Keratinocyte (primary cell): ENCODE measurements around the gene SOX15. TPM values are rescaled to one million over a fixed set of nuclear protein-coding genes. Genes with fewer than 3 reads are reported as not detected.

ENCODE experiments used
- DNase-seq: peaks from one replicate; pipeline ENCODE4 v3.0.0-alpha.2; 2011; ENCODE audit warnings: low read depth, missing footprints, low spot score
- FAIRE-seq: peaks from 2 replicates; lab custom pipeline; 2011; peaks lifted over from hg19 to GRCh38; lab: Jason Lieb, UNC
- H2AFZ ChIP-seq: 2 replicates; pipeline ENCODE4 v1.6.0; 2012; ENCODE audit warnings: low read length, control low read depth, inconsistent platforms; ENCODE audit not compliant: control insufficient read depth
- H3K27ac ChIP-seq: 2 replicates; pipeline ENCODE4 v1.5.1; 2011; ENCODE audit warnings: low read length; ENCODE audit not compliant: control insufficient read depth, insufficient read depth
- H3K27me3 ChIP-seq: 3 replicates; pipeline ENCODE4 v1.6.0; 2011; ENCODE audit warnings: low read length; ENCODE audit not compliant: control insufficient read depth, insufficient read depth; ENCODE audit errors: extremely low read depth
- H3K36me3 ChIP-seq, 2 experiments: 2 replicates in 1 of 2; 3 replicates in 1 of 2; pipeline ENCODE4 v1.5.1; 2011; ENCODE audit warnings: low read length in 2 of 2, mild to moderate bottlenecking in 1 of 2; ENCODE audit not compliant: control insufficient read depth in 2 of 2, insufficient read depth in 2 of 2; ENCODE audit errors: extremely low read depth in 1 of 2
- H3K4me1 ChIP-seq: 3 replicates; pipeline ENCODE4 v1.5.1; 2011; ENCODE audit warnings: low read length; ENCODE audit not compliant: control insufficient read depth, insufficient read depth; ENCODE audit errors: extremely low read depth
- H3K4me2 ChIP-seq: 3 replicates; pipeline ENCODE4 v1.6.0; 2011; ENCODE audit warnings: low read depth, low read length; ENCODE audit not compliant: control insufficient read depth, insufficient read depth; ENCODE audit errors: extremely low read depth
- H3K4me3 ChIP-seq, 3 experiments: fragments of 200-600 bp in 1 of 3; sonication (generic) in 1 of 3; 2 replicates in 2 of 3; 3 replicates in 1 of 3; pipeline ENCODE4 v1.5.1; 2011 to 2016; ENCODE audit warnings: low read length in 3 of 3, mild to moderate bottlenecking in 3 of 3, control low read depth in 2 of 3, inconsistent platforms in 1 of 3, low read depth in 1 of 3, mixed read lengths in 1 of 3, mixed run types in 1 of 3, moderate library complexity in 1 of 3; ENCODE audit not compliant: control insufficient read depth in 2 of 3, insufficient read depth in 2 of 3; ENCODE audit errors: extremely low read depth in 1 of 3
- H3K79me2 ChIP-seq: 2 replicates; pipeline ENCODE4 v1.6.0; 2012; ENCODE audit warnings: low read length; ENCODE audit not compliant: control insufficient read depth, insufficient read depth
- H3K9ac ChIP-seq: 3 replicates; pipeline ENCODE4 v1.6.0; 2011; ENCODE audit warnings: low read length; ENCODE audit not compliant: control insufficient read depth, insufficient read depth; ENCODE audit errors: extremely low read depth
- H3K9me1 ChIP-seq: 3 replicates; pipeline ENCODE4 v1.6.0; 2011; ENCODE audit warnings: low read length; ENCODE audit not compliant: control insufficient read depth, insufficient read depth; ENCODE audit errors: extremely low read depth
- H3K9me3 ChIP-seq: 2 replicates; pipeline ENCODE4 v1.5.1; 2012; ENCODE audit warnings: low read depth, low read length; ENCODE audit not compliant: control insufficient read depth
- H4K20me1 ChIP-seq: 3 replicates; pipeline ENCODE4 v1.6.0; 2011; ENCODE audit warnings: low read length; ENCODE audit not compliant: control insufficient read depth, insufficient read depth; ENCODE audit errors: extremely low read depth
- EZH2 ChIP-seq: IDR thresholded peaks from one replicate; pipeline ENCODE4 v1.6.1; 2012; ENCODE audit warnings: inconsistent platforms, mild to moderate bottlenecking, low read length, moderate library complexity
- dilution Hi-C: fragments of 300-500 bp; cut with MboI; formaldehyde crosslinking; loops from one replicate; pipeline ENCODE4 v1.7.0; 2020; ENCODE audit warnings: low sequenced_read_pairs; ENCODE audit not compliant: extremely low pct_ligation_motif_present
- polyA plus RNA-seq, 5 experiments: library from polyadenylated mRNA; depleted of rRNA in 3 of 5; stranded (reverse) in 3 of 5; stranded (forward) in 1 of 5; unstranded in 1 of 5; fragments of >200 nt; gene quantifications; 1 replicate in 1 of 5; 2 replicates in 3 of 5; 3 replicates in 1 of 5; pipeline versions ENCODE4 v1.2.1 to v1.2.3, GENCODE V29; 2011 to 2012; ENCODE audit warnings: missing spikeins in 2 of 5, low read depth in 1 of 5, low replicate concordance in 1 of 5
- TF ChIP-seq, protein P1 (sequence below), 3 experiments: IDR thresholded peaks in 1 of 3; conservative IDR thresholded peaks in 1 of 3; optimal IDR thresholded peaks in 1 of 3; 2 replicates in 2 of 3; 3 replicates in 1 of 3; pipeline versions ENCODE3 to v1.5.1; 2011; ENCODE audit warnings: low read length in 3 of 3, mild to moderate bottlenecking in 3 of 3, moderate library complexity in 2 of 3, control low read depth in 1 of 3, inconsistent platforms in 1 of 3; ENCODE audit not compliant: insufficient read depth in 2 of 3; ENCODE audit errors: extremely low read depth in 1 of 3

Gene SOX15
- polyA plus RNA-seq, 1 donor (not counting 4 experiments of a cell fraction or from before 2014, with no cell fraction given) = 86.2 TPM

GRCh38 chr17:7576432-7576937 lies 13.4 kb downstream of the SOX15 start:
- Histone ChIP-seq H3K9me1 (peaks cover 3% of the 10 kb centered on the region), H2AFZ (no peak overlapping the region), H3K4me3 (peak overlapping the region in 1 of 3 experiments; percentile 28), H3K79me2 (peaks cover 55% of the 10 kb centered on the region), H3K9me3 (no peaks in the 10 kb centered on the region), H4K20me1 (peaks cover 54% of the 10 kb centered on the region), H3K4me2 (peak overlapping the region; percentile 8), H3K27ac (no peak overlapping the region), H3K36me3 (peaks cover 27 to 61% of the 10 kb centered on the region in 2 experiments), H3K9ac (no peak overlapping the region), H3K4me1 (peaks cover 56% of the 10 kb centered on the region), H3K27me3 (no peaks in the 10 kb centered on the region)
- FAIRE-seq = no peak
- dilution Hi-C loops = no loop called here
- no peak for TF ChIP-seq EZH2
- DNase-seq = no peak

DNA sequence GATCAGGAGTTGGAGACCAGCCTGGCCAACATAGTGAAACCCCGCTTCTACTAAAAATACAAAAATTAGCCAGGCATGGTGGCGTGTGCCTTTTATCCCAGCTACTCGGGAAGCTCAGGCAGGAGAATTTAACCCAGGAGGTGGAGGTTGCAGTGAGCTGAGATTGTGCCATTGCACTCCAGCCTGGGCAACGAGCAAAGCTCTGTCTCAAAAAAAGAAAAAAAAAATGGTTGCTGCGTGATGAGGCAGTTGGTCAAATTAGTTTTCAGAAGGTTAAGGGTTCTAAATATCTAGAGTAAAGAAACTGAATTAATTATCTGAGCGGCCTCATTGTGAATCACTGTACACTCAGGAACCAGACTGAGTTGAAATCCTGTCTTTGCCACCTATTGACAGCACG lies 13.9 kb downstream of the SOX15 start:
- TF ChIP-seq EZH2 = no peak
- TF ChIP-seq, protein P1, sequence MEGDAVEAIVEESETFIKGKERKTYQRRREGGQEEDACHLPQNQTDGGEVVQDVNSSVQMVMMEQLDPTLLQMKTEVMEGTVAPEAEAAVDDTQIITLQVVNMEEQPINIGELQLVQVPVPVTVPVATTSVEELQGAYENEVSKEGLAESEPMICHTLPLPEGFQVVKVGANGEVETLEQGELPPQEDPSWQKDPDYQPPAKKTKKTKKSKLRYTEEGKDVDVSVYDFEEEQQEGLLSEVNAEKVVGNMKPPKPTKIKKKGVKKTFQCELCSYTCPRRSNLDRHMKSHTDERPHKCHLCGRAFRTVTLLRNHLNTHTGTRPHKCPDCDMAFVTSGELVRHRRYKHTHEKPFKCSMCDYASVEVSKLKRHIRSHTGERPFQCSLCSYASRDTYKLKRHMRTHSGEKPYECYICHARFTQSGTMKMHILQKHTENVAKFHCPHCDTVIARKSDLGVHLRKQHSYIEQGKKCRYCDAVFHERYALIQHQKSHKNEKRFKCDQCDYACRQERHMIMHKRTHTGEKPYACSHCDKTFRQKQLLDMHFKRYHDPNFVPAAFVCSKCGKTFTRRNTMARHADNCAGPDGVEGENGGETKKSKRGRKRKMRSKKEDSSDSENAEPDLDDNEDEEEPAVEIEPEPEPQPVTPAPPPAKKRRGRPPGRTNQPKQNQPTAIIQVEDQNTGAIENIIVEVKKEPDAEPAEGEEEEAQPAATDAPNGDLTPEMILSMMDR (optimal IDR thresholded peaks at IDR 0.05 in 1 of 3, IDR thresholded peaks at IDR 0.05 in 1 of 3, conservative IDR thresholded peaks at IDR 0.05 in 1 of 3; ENCODE audit: extremely low read depth in 1 of 3, insufficient read depth in 2 of 3, low read length in 3 of 3) = no peak
- dilution Hi-C loops = no loop called here
- no peaks in the 10 kb centered on the region for H3K9me3 ChIP-seq
- H3K4me2 ChIP-seq = peak overlapping the region; percentile 88
- peaks cover 52% of the 10 kb centered on the region for H3K4me1 ChIP-seq
- no peak overlapping the region for H3K27ac ChIP-seq
- FAIRE-seq (no peak), DNase-seq (no peak)
- H4K20me1 ChIP-seq = peaks cover 54% of the 10 kb centered on the region
- H3K9me1 ChIP-seq = peaks cover 3% of the 10 kb centered on the region
- H2AFZ ChIP-seq = no peak overlapping the region
- peaks cover 30 to 65% of the 10 kb centered on the region in 2 experiments for H3K36me3 ChIP-seq
- no peaks in the 10 kb centered on the region for H3K27me3 ChIP-seq
- H3K4me3 ChIP-seq = no peak overlapping the region
- peaks cover 55% of the 10 kb centered on the region for H3K79me2 ChIP-seq
- H3K9ac ChIP-seq = no peak overlapping the region

GRCh38 chr17:7575481-7575883 lies 14.4 kb downstream of the SOX15 start:
- Histone ChIP-seq H3K79me2 (peaks cover 55% of the 10 kb centered on the region), H4K20me1 (peaks cover 54% of the 10 kb centered on the region), H3K4me3 (peak overlapping the region in 1 of 3 experiments; percentile 85), H3K9me1 (peaks cover 3% of the 10 kb centered on the region), H3K27me3 (no peaks in the 10 kb centered on the region), H2AFZ (no peak overlapping the region), H3K36me3 (peaks cover 34 to 68% of the 10 kb centered on the region in 2 experiments), H3K27ac (peak overlapping the region; percentile 93), H3K9ac (peak overlapping the region; percentile 98), H3K9me3 (no peaks in the 10 kb centered on the region), H3K4me1 (peaks cover 48% of the 10 kb centered on the region), H3K4me2 (peak overlapping the region; percentile 88)
- dilution Hi-C loops = no loop called here
- DNase-seq (no peak), FAIRE-seq (no peak)
- TF ChIP-seq, protein P1 (optimal IDR thresholded peaks at IDR 0.05 in 1 of 3, IDR thresholded peaks at IDR 0.05 in 1 of 3, conservative IDR thresholded peaks at IDR 0.05 in 1 of 3; ENCODE audit: extremely low read depth in 1 of 3, insufficient read depth in 2 of 3, low read length in 3 of 3) = no peak
- TF ChIP-seq EZH2 = no peak
